Measurements from ENCODE around the gene NTRK2.
"Not testable (repeated sequence)": the region's sequence is repeated elsewhere in the genome, so short reads cannot be mapped to it uniquely, and the experiment has no call there.

Gene NTRK2

DNA sequence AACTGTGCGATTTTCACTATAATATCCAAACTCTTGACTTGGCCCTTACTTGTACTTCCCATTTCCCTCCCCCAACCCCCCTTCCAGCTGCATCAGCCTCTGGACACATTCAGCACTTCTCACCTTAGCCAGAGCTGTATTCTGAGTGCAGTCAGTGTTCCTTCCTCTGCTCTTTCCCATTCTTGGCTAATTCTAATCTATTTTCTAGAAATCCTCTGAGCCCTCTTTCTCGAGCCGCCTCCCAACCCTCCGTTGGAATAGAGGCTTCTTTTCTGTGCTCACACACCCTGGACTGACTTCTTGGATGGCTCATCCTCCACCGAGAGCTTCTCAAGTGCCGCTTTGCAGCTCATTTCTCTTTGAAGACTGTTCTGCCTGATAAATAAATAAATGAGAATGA is 188.8 kb downstream of the NTRK2 start:
- DNase-seq = no peak

- no peak for DNase-seq
These were observed 191.0 kb downstream of the NTRK2 start for GRCh38 chr9:84860249-84861115.

DNA sequence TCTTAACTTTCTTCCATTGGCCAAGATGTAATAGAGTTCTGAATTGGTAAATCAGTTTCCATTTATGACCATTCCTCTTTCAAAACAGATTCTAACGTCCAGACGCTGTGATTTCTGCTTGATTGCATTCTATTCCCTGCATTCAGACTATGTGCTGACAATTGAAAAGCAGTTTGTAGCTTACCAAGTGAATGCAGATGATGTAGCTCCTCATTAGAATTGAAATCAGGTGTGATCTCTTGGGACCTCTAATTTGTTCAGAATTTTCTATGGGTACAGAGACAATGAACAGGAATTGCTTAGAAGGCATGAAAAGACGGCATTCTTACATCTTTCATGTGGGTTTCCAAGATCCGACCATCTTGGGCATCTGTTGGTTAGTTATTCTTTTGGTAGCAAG is 191.9 kb downstream of the NTRK2 start:
- DNase-seq = no peak

DNA sequence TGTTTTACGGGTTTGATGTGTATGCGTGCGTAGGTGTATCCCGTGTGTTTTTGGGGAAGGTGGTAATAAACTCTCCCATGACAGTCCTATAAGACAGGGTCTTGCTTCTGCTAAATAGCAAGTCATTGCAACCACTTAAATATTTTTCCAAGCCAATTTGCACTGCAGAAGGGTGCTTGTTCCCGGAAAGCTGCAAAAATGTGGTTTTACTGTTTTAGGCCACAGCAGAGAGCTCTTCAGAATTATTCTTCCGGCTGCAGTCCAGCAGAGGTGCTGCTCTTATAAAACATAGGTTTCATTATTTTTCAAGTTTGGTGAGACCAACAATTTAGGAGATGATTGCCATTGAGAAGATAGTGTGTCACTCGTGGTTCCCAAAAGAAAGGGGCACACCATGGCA is 192.8 kb downstream of the NTRK2 start:
- DNase-seq = no peak

GRCh38 chr9:84862810-84863287 is 193.3 kb downstream of the NTRK2 start:
- no peak for DNase-seq

GRCh38 chr9:84863372-84863771 is 193.8 kb downstream of the NTRK2 start:
- DNase-seq = no peak

GRCh38 chr9:84866396-84867175 is 197.1 kb downstream of the NTRK2 start:
- no peak for DNase-seq

DNA sequence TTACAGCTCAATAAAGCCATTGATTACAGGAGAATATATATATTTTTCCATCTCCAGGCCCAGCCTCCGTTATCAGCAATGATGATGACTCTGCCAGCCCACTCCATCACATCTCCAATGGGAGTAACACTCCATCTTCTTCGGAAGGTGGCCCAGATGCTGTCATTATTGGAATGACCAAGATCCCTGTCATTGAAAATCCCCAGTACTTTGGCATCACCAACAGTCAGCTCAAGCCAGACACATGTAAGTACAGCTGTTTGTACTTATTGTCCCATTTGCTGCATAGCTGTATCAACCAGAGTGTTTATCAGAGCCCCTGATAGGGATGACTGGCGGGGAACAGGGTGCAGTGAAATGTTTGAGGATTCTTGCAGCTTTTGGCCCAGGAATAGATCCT is 197.7 kb downstream of the NTRK2 start:
- DNase-seq = no peak

DNA sequence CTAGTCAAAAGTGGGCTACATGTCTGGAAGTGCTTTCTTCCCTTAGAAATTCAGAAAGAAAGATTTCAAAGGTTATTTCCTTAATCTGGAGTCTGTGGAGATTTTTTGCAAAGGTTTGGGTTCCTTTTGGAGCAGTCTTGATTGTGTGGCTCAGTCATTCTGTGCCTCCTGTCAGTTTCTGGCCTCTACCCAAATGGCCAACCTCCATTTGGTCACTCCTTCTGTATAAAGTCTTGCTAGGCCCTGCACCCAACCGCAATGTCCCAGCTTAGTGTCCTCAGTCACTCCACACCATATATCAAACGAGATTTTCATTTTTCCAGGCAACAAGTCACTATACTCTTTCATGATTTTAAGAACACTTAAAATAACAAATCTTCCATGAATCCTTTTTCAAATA is 199.6 kb downstream of the NTRK2 start:
- DNase-seq = no peak

GRCh38 chr9:84871983-84872382 is 202.5 kb downstream of the NTRK2 start:
- DNase-seq = no peak

GRCh38 chr9:84874022-84874421 is 204.5 kb downstream of the NTRK2 start:
- no peak for DNase-seq

DNA sequence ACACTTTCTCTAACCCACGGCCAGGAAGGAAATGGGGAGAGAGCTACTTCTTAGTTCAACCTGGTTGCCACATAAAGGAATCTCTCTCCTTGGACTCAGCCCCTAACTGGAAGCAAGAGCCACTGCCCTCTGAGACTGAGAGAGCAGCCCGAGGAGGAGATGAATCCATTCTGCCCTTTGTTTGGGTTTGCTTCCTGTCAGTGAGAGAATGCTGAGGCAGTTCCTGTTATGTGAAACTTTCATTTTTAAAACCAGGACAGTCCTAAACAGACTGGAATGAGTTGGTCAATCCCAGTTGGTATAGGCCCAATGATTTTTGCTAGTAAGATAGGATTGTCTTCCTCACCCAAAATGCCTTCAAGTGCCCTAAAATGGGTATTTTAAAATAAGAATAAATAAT is 205.1 kb downstream of the NTRK2 start:
- DNase-seq = no peak

DNA sequence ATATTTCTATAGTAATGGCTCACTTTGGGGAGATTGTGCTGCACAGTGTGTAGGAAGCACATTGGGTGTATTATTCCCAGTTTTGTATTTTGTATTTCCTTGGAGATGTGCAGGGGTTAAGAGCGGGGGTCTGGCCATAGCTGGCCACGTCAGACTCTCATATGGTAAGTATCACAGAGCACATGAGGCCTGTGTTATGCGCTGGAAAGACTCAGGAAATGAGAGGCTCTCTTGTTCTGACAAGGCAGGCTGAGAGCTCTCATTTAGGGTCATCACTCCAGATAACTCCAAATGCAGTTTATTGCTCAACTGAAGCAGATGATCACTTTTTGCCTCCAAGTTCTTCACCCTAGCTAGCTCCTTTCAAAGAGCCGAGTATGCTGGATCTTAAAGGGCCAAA is 205.7 kb downstream of the NTRK2 start:
- no peak for DNase-seq

DNA sequence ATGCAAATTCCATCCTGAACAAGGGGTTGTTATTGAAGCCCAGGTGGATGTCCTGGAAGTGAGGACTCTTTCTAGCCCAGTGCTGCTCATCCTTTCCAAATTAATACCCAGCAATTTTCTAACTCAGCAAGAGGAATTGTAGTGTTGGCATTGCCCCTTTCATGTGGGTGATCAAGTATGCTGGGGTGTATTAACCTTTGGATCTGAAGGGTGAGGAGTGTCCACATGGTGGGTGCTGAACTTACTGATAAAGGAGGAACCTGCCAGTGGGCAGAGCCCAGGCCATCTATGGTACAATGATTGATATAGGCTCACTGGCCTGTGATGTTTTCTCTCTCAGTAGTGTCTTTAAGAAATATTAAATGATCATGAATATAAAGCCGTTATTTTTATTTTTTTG is 210.1 kb downstream of the NTRK2 start:
- no peak for DNase-seq

DNA sequence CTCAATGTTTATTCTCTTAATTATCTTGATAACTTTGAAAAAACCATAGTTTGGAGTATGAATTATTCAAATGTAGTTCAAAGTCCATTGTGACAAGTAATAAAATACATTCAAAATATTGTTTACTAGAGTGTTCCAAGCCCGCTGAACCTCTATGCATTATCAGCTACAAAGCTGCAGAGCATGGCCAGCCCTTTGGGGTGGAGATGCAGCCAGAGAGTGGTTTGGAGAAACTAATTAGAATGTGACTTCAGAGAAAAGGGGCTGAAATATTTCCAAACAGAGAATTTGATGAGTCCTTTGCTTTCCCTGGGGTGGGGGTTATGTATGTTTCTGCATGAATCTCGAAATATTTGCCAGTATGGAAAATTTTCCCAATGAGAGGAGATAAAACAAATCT is 211.3 kb downstream of the NTRK2 start:
- DNase-seq = no peak

DNA sequence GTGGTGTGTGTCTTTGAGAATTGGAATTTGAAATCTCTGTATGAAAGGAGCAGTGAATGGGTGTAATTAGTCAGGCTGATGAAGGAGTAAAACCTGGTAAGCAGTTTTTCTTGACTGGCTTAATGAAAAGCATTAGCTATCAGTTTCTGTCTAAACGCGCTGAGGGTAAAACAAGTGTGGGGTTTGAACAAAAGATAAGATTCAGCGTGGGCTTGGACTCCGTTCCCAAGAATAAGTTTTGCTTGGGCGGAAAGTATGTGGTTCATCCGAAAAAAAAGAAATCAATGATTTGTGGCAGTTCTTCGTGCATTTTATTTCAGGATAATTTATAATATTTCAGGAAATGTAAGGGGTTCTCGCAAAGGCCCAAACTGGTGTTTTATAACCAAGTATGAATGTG is 217.3 kb downstream of the NTRK2 start:
- DNase-seq = no peak

DNA sequence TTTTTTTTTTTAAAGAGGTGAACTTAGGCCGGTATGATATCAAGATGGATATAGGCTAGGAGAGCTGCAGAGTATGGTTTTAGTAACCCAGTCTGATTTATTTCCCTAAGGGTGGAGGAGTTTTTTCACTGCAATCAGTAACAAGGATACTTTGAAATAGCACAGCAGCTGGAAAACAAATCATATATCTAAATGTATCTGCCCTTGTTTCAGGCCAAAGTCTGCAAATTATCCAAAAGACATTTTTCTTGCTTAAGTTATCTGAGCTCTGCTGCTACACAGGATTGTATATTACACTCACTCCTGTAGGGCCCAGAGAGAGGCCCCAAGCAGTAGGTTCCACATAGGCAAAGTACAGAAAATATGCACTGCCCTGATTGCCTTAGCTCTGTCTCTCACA is 222.4 kb downstream of the NTRK2 start:
- DNase-seq = no peak

DNA sequence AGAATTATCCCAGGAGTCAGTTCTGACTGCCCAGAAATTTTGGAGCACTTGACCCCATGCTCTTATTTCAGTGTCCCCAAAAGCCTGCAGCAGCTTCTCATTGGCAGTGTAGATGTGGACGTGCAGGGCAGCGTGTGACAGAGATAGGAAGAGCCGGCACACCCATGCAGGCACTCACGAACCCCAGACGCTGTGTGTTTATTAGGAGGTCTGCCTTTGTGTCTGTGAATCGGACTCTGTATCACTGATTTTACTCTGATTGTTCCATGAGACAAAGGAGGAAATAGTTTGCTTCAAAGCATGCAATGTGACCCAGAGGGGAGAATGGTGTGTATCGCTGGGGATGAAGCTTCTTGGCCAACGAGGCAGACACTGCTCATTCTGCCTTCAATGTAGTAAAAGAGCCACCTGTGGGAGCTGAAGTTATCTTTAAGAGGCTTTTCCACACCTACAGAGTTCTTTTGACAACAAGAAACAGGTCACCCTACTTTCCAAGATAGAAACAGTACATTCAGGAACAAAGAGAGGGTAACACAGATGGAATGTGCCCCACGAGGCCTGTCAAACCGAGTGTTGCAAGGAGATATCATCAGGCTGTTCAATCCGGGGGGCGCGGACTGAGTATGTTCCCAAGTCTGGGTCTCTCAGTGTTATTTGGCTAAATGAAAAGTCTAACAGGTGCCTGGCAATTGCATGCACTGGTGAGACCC is 224.0 kb downstream of the NTRK2 start:
- no peak for DNase-seq

DNA sequence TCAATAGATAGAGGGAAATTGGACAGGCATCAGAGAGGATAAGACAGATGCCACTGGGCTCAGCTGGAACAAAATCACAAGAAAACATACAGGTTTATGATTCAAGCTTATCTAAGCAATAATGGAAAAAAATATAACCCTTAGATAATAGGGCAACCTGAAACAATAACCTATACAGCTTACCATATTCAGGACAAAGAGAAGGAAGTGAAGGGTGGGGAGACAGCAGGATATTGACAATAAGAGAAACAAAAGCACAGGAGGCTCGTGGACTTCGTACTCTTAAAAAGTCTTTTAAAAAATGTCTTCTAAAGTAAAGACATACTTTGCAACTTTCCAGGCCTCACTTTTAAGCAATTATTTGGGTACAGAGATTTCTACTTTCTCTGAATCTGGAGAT is 225.3 kb downstream of the NTRK2 start:
- no peak for DNase-seq

DNA sequence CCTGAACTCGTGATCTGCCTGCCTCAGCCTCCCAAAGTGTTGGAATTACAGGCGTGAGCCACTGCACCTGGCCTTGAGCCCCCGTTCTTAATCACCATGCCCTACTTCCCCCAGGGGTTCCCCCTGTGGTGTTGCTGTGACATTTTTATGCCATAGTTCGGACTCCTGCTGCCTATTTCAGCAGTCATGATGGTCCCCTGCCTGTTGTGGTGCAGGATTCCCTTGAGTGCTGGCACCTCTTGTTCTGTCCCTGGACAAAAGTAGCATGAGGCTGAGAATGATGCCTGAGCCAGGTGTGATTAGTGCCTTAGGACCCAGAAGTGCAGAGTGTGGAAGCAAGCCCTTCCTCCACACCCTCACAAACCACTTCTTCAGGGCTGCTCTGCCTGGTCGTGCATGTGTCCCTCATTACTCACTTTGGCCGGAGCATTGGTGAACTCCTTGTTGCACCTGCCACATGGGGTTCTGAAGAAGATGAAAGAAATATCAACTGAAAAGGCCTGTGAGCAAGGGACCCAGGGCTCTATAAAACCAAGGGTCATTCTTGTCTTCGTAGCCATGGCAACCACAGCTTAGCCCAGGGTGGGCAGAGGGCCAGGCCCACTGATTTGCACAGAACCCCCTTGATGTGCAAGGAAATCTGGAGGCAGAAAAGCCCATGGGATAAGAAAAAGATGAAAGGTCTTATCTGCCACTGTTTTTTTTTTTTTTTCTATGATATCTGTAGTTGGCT is 228.0 kb downstream of the NTRK2 start:
- no peak for DNase-seq

DNA sequence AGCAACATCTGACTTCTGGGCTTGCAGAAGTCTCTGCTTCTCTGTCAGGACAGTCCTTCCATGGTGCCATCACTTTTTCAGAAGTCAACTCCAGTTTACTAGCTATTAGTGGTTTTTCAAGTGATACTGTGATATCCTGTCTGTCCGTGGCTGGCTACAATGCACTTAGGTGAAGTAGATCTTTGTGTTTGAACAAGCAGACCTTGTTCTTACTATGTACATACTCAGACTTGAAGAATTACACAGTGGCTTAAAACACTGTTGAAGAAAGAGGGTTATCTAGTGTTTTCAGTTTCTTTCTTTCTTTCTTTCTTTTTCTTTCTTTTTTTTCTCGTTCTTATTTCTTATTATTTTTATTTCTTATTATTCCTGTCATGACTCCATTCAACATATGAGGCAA is 228.7 kb downstream of the NTRK2 start:
- no peak for DNase-seq

DNA sequence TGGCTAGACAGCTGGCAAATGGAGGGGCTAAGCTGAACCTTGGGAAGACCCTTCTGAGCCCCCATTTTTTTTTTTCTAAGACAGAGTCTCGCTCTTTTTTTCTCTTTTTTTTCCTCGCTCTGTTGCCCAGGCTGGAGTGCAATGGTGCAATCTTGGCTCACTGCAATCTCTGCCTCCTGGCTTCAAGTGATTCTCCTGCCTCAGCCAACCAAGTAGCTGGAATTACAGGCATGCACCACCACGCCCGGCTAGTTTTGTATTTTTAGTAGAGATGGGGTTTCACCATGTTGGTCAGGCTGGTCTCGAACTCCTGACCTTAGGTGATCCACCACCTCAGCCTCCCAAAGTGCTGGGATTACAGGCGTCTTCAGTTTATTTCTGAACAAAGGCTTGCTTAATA is 229.1 kb downstream of the NTRK2 start:
- DNase-seq = not testable (repeated sequence)

DNA sequence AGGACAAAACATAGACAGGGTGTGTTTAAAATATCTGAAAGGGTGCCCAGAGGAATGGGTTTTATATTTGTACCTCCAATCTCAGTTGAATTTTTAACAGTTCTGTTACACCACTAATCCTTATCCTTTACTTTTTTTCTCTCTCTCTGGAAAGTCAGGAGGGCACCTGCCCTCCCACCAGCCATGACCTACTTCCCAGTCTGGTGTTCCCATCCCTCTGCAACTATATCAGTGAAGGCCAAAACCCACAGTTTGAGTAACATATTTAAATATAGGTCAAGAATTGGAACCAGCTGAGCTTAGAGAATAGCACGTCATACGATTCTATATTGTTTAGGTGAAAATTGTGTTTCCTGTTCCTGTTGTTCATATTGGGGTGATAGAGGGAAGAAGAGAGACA is 229.8 kb downstream of the NTRK2 start:
- no peak for DNase-seq

Measured in NCI-H2227 treated with DMSO at 0.1 percent for 48 hours (cell line).